HG03354 (cell line): ENCODE data around the gene ZNF768.

Experiments
- ATAC-seq: cut with Tn5 transposase; IDR thresholded peaks from one replicate; pipeline ENCODE4 v1.9.1; 2021; ENCODE audit warnings: mild to moderate bottlenecking; ENCODE audit not compliant: unreplicated experiment, poor library complexity, severe bottlenecking

The ZNF768 gene

DNA sequence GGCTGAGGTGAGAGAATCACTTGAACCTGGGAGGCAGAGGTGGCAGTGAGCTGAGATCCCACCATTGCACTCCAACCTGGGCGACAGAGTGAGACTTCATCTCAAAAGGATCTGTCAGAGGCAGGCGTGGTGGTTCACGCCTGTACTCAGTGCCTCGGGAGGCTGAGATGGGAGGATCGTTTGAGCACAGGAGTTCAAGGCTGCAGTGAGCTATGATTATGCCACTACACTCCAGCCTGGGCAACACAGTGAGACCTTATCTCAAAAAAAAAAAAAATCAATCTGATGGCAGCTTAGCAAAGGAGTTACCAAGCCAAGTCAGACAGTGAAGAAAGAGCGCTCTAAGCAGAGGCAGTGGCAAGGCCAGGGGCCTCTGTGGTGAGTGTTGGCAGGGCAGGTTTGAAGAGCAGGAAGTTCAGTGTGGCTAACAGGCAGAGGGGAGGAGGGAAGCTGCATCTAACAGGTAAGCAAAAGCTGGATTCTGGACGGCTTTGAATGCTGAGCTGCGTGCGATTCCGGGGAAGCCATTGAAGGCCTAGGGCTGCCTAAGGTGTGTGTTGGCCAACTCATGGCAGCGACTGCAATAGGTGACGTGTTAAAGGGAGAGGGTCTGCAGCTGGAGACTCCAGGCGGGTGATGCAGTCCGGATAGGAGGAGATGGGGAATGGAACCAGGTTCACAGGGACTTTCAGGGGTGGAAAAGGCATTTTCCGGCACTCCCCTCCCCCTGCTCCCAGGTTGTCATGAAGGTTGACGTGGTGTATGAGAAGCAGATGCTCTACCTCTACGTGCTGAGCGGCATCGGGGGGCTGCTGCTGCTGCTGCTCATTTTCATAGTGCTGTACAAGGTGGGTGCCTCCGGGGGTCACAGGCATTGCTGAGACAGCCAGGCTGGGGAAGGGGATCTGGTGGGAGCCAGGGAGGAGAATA, 7.0 kb downstream of the ZNF768 start:
- ATAC-seq = no peak

DNA sequence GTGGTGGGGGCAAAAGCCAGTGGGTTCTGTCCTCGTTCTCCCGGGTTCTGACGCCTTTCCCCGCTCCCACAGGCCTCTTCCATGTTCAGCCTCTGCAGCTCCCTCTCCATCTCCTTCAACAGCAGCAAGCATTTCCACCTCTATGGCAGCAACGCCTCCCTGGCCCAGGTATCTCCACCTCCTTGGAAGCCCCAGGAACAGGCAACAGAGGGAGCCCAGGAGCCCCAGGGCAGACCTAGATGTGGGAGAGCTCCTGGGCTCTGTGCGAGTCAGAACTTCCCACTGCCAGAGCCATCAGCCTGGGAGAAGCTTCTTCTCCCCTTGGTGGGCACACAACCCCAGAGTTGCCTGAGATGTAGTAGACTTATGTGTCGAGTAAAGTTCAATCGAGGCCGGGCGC, 7.8 kb downstream of the ZNF768 start:
- no peak for ATAC-seq

- ATAC-seq = no peak
These were observed 11.1 kb downstream of the ZNF768 start for GRCh38 chr16:30515275-30515674.

- no peak for ATAC-seq
These were observed 14.9 kb downstream of the ZNF768 start for GRCh38 chr16:30511509-30511908.

- no peak for ATAC-seq
These were observed 15.9 kb downstream of the ZNF768 start for GRCh38 chr16:30510376-30510938.

- no peak for ATAC-seq
These were observed 17.1 kb downstream of the ZNF768 start for GRCh38 chr16:30509081-30509765.

DNA sequence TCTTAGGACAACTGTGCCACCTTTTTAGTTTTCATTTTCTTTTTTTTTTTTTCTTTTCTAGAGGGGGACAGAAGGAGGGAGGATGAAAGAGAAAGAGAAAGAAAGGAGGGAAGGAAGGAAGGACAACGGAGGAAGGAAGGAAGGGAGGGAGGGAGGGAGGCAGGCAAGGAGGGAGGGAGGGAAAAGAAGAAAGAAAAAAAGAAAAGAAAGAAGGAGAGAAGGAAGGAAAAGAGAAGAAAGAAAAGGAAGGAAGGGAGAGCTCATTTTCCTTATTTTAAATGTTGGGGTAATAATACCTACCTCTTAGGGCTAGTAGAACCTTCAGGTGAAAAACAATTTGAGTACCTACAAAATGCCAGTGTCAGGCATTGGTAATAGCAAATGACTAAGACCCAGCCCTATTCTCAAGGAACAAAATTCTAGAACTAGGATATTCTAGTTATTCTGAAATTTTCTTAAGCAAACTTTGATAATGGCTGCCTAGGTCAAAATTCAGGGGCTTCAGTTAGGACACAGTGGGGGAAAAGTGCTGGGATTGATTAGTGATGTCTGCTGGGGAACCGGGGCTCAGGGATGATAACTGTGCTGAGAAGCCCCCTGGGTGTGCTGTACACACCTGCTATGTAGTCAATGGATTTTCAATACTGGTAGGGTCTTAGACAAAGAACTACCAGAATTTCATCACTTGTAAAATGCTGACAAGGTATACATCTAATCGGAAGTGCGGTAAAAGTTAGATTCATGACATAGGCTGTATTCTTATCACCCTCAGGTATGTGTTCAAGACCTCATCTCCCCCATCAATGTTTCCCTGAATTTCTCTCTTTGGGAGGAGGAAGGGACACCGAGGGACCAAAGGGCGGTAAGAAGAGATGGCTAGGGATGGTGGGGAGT, 22.7 kb downstream of the ZNF768 start:
- ATAC-seq = no peak

GRCh38 chr16:30499284-30499683, 27.1 kb downstream of the ZNF768 start:
- no peak for ATAC-seq

- ATAC-seq = no peak
These were observed 31.7 kb downstream of the ZNF768 start for GRCh38 chr16:30494709-30495108.

DNA sequence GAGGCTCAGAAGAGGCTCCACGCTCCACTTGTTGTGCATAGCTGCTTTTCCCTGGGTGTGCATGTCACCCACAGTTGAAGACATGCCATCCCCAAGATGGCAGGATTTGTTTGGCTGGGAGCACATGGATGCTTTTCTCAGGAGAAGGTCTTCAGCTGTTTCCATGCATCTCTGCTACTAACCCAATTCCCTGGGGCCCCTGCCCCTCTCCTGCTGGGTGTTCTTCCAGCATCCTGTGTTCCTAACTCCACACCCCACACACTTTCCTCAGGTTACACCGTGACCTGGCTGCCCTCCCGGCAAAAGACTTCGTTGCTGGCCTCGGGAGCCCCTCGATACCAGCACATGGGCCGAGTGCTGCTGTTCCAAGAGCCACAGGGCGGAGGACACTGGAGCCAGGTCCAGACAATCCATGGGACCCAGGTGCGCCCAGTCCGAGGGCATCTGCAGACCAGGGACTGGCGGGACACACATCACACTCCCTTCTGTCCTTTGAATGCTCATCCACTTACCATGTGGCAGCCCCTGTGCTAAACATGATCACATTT, 32.4 kb downstream of the ZNF768 start:
- no peak for ATAC-seq

DNA sequence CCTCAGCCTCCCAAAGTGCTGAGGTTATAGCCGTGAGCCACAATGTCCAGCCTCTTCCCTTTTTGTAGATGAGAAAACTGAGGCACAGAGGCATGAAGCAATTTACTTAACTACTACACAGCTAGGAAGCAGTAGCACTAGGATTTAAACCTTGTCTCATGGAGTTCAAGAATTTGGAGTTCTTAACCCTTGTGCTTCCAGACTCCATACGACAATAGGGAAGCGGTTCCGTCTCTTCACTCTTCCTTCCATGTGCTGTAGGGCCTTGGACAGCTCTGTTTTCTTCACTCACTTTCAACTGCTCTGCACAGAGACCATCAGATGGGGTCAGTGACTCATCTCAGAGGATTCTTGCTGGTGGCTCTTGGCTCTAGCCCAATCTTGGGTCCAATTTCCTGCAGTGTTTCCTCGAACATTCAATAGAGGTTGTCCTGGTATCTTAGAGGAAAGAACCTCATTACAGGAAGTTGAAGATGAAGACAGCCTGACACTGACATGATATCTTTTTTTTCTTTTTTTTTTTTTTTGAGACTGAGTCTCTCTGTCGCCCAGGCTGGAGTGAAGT, 34.5 kb downstream of the ZNF768 start:
- no peak for ATAC-seq

GRCh38 chr16:30491229-30491628, 35.1 kb downstream of the ZNF768 start:
- no peak for ATAC-seq

DNA sequence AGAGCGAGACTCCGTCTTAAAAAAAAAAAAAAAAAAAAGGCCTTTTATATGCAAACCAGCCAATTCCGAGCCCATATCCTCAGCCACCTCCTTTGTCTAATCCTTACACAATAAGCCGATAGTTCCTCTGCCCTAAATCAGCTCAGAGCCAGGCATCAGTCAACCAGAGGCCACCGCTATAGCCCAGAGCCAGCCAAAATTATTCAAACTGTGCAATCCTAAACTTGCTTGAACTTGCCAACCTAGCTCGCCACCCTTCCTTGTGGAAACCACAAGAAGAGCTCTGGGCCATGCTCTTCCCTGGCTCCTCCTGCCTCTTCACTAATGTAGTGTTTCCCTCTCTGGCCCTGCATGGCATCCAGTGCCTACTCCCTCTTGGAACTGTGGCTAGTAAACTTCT, 36.2 kb downstream of the ZNF768 start:
- no peak for ATAC-seq

DNA sequence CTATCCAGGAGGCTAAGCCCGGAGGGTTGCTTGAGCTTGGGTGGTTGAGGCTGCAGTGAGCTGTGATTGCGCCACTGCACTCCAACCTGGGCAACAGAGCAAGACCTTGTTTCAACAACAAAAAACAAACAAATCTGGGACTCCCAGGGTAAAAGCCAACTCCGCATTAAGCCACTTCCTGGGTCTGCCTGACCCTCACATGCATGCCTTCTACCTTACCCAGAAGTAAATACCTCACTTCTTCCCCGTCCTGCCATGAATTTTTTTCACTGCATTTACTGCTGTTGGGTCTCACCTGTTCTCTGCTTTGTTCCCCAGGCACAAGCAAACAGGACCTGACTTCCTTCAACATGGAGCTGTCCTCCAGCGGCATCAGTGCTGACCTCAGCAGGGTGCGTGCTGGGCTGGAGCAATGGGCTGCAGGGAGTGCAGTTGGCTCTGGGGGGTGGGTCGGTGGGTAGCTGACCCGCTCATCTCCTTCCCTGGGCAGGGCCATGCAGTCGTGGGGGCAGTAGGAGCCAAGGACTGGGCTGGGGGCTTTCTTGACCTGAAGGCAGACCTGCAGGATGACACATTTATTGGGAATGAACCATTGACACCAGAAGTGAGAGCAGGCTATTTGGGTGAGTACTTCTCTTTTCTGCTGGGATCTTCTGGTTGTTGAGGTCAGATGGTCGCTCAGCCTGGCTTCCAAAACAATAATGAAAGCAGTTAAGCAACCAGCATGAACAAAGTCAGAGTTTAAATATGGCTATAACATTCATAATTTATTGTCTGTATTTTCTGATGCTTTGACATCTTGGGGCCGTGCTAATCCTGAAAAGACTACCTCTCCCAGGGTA, 37.4 kb downstream of the ZNF768 start:
- no peak for ATAC-seq

DNA sequence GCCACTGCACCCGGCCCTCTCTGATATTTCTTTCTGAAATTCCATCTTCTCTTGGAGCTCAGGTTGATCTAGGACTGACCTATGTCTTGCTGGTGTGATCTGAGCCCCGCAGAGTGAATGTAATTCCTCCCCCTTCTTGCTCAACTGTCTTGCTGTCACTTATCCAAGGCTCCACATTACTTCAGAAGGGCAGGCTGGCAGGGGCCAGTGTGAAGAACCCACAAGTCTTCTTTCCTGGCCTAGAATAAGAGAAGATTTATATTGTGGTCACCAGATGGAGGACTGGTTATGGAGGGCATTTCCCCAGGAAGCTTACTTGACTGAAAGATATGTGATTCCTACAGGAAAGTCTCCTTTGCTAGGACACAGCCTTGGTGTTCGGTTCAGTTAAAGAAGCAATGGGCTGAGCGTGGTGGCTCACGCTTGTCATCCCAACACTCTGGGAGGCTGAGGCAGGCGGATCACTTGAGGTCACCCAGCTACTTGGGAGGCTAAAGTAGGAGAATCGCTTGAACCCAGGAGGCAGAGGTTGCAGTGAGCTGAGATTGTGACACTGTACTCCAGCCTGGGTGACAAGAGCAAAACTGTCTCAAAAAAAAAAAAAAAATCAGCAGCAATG, 40.4 kb downstream of the ZNF768 start:
- ATAC-seq = no peak

GRCh38 chr16:30484887-30485286, 41.5 kb downstream of the ZNF768 start:
- ATAC-seq = no peak

DNA sequence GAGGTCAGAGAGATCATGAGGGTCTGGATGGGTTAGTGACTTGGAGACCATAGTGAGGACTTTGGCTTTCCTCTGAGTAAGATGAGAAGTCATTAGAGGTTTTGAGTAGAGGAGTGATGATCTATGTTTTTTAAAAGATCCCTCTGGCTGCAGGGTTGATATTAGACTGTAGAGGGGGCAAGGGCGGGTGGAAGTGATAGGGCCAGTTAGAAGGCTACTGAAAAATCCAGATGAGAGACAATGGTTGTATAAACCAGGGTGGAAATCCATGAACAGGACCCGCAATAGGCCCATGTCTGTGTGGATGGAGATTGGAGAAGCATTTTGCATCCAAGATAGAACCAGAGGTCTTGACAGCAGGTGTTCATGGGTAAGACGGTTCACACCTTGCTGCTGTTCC, 44.0 kb downstream of the ZNF768 start:
- no peak for ATAC-seq

GRCh38 chr16:30481381-30481780, 45.0 kb downstream of the ZNF768 start:
- ATAC-seq = no peak
